Progenitor cell of endocrine pancreas (in vitro differentiated cells): ENCODE results near the gene PAFAH2. TPM values are rescaled to one million over a fixed set of nuclear protein-coding genes. Genes with fewer than 3 reads are reported as not detected.
A peak's percentile ranks its signal among the peaks of the same experiment; 100 is the strongest.

Experiments
- DNase-seq: peaks from one replicate; pipeline ENCODE4 v3.0.0; 2021; ENCODE audit warnings: low spot score; ENCODE audit not compliant: unreplicated experiment
- H3K27ac Mint-ChIP-seq: 2 replicates; pipeline ENCODE4 v1.8.0; 2021; ENCODE audit warnings: mild to moderate bottlenecking, moderate library complexity, mixed read lengths
- H3K27me3 Mint-ChIP-seq: 2 replicates; pipeline ENCODE4 v1.8.0; 2021; ENCODE audit warnings: mixed read lengths
- H3K36me3 Mint-ChIP-seq: 2 replicates; pipeline ENCODE4 v1.8.0; 2022; ENCODE audit warnings: mixed read lengths; ENCODE audit not compliant: insufficient read depth
- H3K4me1 Mint-ChIP-seq: 2 replicates; pipeline ENCODE4 v1.8.0; 2021; ENCODE audit warnings: low read depth, mixed read lengths
- H3K4me3 Mint-ChIP-seq: 2 replicates; pipeline ENCODE4 v1.8.0; 2021; ENCODE audit warnings: low read depth, mild to moderate bottlenecking, moderate library complexity, mixed read lengths
- H3K9me3 Mint-ChIP-seq: 2 replicates; pipeline ENCODE4 v1.8.0; 2021; ENCODE audit warnings: low read depth, mixed read lengths
- CTCF ChIP-seq: fragments of 200-600 bp; sonication (generic); IDR thresholded peaks from one replicate; pipeline ENCODE4 v1.5.0; 2021; ENCODE audit warnings: antibody characterized with exemption, mild to moderate bottlenecking; ENCODE audit not compliant: unreplicated experiment
- total RNA-seq: library from RNA; stranded (reverse); gene quantifications from 2 replicates; pipeline ENCODE4 v1.2.1, GENCODE V29; 2021

Gene PAFAH2
- total RNA-seq, 1 donor from 2014 or later = 12.8 TPM

GRCh38 chr1:25992689-25993171 is 5.1 kb downstream of the PAFAH2 start:
- H3K4me1 Mint-ChIP-seq = peaks cover 8% of the 10 kb centered on the region
- no peak overlapping the region for H3K4me3 Mint-ChIP-seq
- H3K27me3 Mint-ChIP-seq = no peaks in the 10 kb centered on the region
- no peaks in the 10 kb centered on the region for H3K9me3 Mint-ChIP-seq
- DNase-seq = no peak
- no peak for TF ChIP-seq CTCF
- H3K27ac Mint-ChIP-seq = no peak overlapping the region
- peaks cover 1% of the 10 kb centered on the region for H3K36me3 Mint-ChIP-seq

GRCh38 chr1:25991937-25992688 is 5.8 kb downstream of the PAFAH2 start:
- Mint-ChIP-seq H3K4me1 (peaks cover 5% of the 10 kb centered on the region), H3K27me3 (no peaks in the 10 kb centered on the region), H3K27ac (no peak overlapping the region), H3K9me3 (no peaks in the 10 kb centered on the region), H3K36me3 (peaks cover 5% of the 10 kb centered on the region), H3K4me3 (no peak overlapping the region)
- DNase-seq = no peak
- TF ChIP-seq CTCF = no peak

GRCh38 chr1:25990702-25991395 is 7.0 kb downstream of the PAFAH2 start:
- H3K4me3 Mint-ChIP-seq = no peak overlapping the region
- DNase-seq = no peak
- no peak for TF ChIP-seq CTCF
- H3K9me3 Mint-ChIP-seq = no peaks in the 10 kb centered on the region
- H3K4me1 Mint-ChIP-seq = no peaks in the 10 kb centered on the region
- no peaks in the 10 kb centered on the region for H3K27me3 Mint-ChIP-seq
- no peak overlapping the region for H3K27ac Mint-ChIP-seq
- peaks cover 8% of the 10 kb centered on the region for H3K36me3 Mint-ChIP-seq

GRCh38 chr1:25990251-25990650 is 7.6 kb downstream of the PAFAH2 start:
- peaks cover 14% of the 10 kb centered on the region for H3K36me3 Mint-ChIP-seq
- no peaks in the 10 kb centered on the region for H3K9me3 Mint-ChIP-seq
- H3K4me1 Mint-ChIP-seq = no peaks in the 10 kb centered on the region
- no peak for TF ChIP-seq CTCF
- no peaks in the 10 kb centered on the region for H3K27me3 Mint-ChIP-seq
- H3K4me3 Mint-ChIP-seq = no peak overlapping the region
- no peak overlapping the region for H3K27ac Mint-ChIP-seq
- no peak for DNase-seq

GRCh38 chr1:25989440-25990234 is 8.2 kb downstream of the PAFAH2 start:
- Mint-ChIP-seq H3K27me3 (no peaks in the 10 kb centered on the region), H3K36me3 (peaks cover 14% of the 10 kb centered on the region), H3K27ac (peak overlapping the region; percentile 56), H3K9me3 (no peaks in the 10 kb centered on the region), H3K4me1 (no peaks in the 10 kb centered on the region), H3K4me3 (no peak overlapping the region)
- no peak for TF ChIP-seq CTCF
- no peak for DNase-seq
